Stimulated activated CD4-positive, alpha-beta T cell treated with anti-CD3 and anti-CD28 coated beads, TNF-alpha, amount 100 ng/mL, for 48 hours (primary cell): ENCODE measurements around the gene HAUS7.

ENCODE experiments used
- DNase-seq, 3 donors: peaks; one replicate each; pipeline ENCODE4 v3.0.0-alpha.2; 2020; ENCODE audit warnings: low read depth in 3 of 3

HAUS7 gene

GRCh38 chrX:153470411-153471363, at the start of gene HAUS7:
TSS of gene HAUS7 (minus strand) at chrX:153470576. CDS start at chrX:153470557, 19 bp downstream.
- peak; percentile 72 to 80 (median 79) for DNase-seq

- no peak for DNase-seq
Measured at GRCh38 chrX:153519569-153520286, 49.4 kb upstream of the HAUS7 start.

GRCh38 chrX:153517946-153518834, 47.8 kb upstream of the HAUS7 start:
- no peak for DNase-seq

- no peak for DNase-seq
Measured at GRCh38 chrX:153517423-153517822, 47.0 kb upstream of the HAUS7 start, which contains the start of gene ATP2B3. TSS of gene ATP2B3 (plus strand) at chrX:153517642. CDS start at chrX:153536248, 18,606 bp downstream.

GRCh38 chrX:153516073-153516472, 45.7 kb upstream of the HAUS7 start:
- DNase-seq, result no peak

GRCh38 chrX:153515435-153515834, 45.1 kb upstream of the HAUS7 start:
- DNase-seq, result no peak

- DNase-seq, result no peak
Measured at GRCh38 chrX:153514259-153514658, 43.9 kb upstream of the HAUS7 start.

GRCh38 chrX:153513265-153513664, 42.9 kb upstream of the HAUS7 start:
- no peak for DNase-seq

- no peak for DNase-seq
Measured at GRCh38 chrX:153512501-153512893, 42.1 kb upstream of the HAUS7 start.

GRCh38 chrX:153511784-153512500, 41.6 kb upstream of the HAUS7 start:
- DNase-seq, result no peak

GRCh38 chrX:153510383-153510782, 40.0 kb upstream of the HAUS7 start:
- no peak for DNase-seq

GRCh38 chrX:153509592-153509991, 39.2 kb upstream of the HAUS7 start:
- no peak for DNase-seq

- DNase-seq, result peak; percentile 63 to 84 (median 64)
Measured at GRCh38 chrX:153507484-153508178, 37.3 kb upstream of the HAUS7 start.

- DNase-seq, result no peak
Measured at GRCh38 chrX:153505361-153505760, 35.0 kb upstream of the HAUS7 start.

- no peak for DNase-seq
Measured at GRCh38 chrX:153504445-153505016, 34.2 kb upstream of the HAUS7 start.

GRCh38 chrX:153502796-153503195, 32.4 kb upstream of the HAUS7 start:
- DNase-seq, result no peak

GRCh38 chrX:153502131-153502530, 31.8 kb upstream of the HAUS7 start:
- no peak for DNase-seq

- DNase-seq, result no peak
Measured at GRCh38 chrX:153501530-153501929, 31.2 kb upstream of the HAUS7 start.

GRCh38 chrX:153500676-153501280, 30.4 kb upstream of the HAUS7 start:
- DNase-seq, result no peak

- DNase-seq, result no peak
Measured at GRCh38 chrX:153499876-153500275, 29.5 kb upstream of the HAUS7 start.
